Measurements from ENCODE around the gene MYBPC3.

Gene MYBPC3

GRCh38 chr11:47383071-47383470, 30.6 kb upstream of the MYBPC3 start:
- no peak for DNase-seq

- no peak for DNase-seq
Measured at GRCh38 chr11:47380078-47380477, 27.6 kb upstream of the MYBPC3 start.

GRCh38 chr11:47379317-47379716, 26.8 kb upstream of the MYBPC3 start:
- DNase-seq: no peak

- no peak for DNase-seq
Measured at GRCh38 chr11:47378836-47379170, 26.3 kb upstream of the MYBPC3 start.

GRCh38 chr11:47378010-47378835, 25.7 kb upstream of the MYBPC3 start, which contains the start of gene SPI1:
Gene SPI1 (minus strand): TSS chr11:47378547. CDS start chr11:47378353, 194 bp downstream.
- no peak for DNase-seq

- DNase-seq: no peak
Measured at GRCh38 chr11:47377571-47378009, 25.1 kb upstream of the MYBPC3 start.

GRCh38 chr11:47376525-47377371, 24.2 kb upstream of the MYBPC3 start:
- DNase-seq: no peak

GRCh38 chr11:47376107-47376524, 23.6 kb upstream of the MYBPC3 start:
- no peak for DNase-seq

- DNase-seq: no peak
Measured at GRCh38 chr11:47375546-47376085, 23.1 kb upstream of the MYBPC3 start.

- DNase-seq: no peak
Measured at GRCh38 chr11:47375020-47375419, 22.5 kb upstream of the MYBPC3 start.

GRCh38 chr11:47374720-47375019, 22.2 kb upstream of the MYBPC3 start:
- DNase-seq: no peak

- peak; percentile 55 to 87 (median 80) for DNase-seq
Measured at GRCh38 chr11:47373876-47374719, 21.6 kb upstream of the MYBPC3 start.

- DNase-seq: no peak
Measured at GRCh38 chr11:47372422-47372821, 19.9 kb upstream of the MYBPC3 start.

- no peak for DNase-seq
Measured at GRCh38 chr11:47369676-47370075, 17.2 kb upstream of the MYBPC3 start.

- DNase-seq: no peak
Measured at GRCh38 chr11:47366020-47366490, 13.6 kb upstream of the MYBPC3 start.

- DNase-seq: no peak
Measured at GRCh38 chr11:47361419-47361818, 8.9 kb upstream of the MYBPC3 start.

GRCh38 chr11:47360341-47360740, 7.8 kb upstream of the MYBPC3 start:
- no peak for DNase-seq

- no peak for DNase-seq
Measured at GRCh38 chr11:47359586-47359985, 7.1 kb upstream of the MYBPC3 start.

GRCh38 chr11:47359162-47359561, 6.7 kb upstream of the MYBPC3 start:
- no peak for DNase-seq

- DNase-seq: no peak
Measured at GRCh38 chr11:47358731-47359051, 6.2 kb upstream of the MYBPC3 start.

- no peak for DNase-seq
Measured at GRCh38 chr11:47357985-47358730, 5.7 kb upstream of the MYBPC3 start.

- no peak for DNase-seq
Measured at GRCh38 chr11:47356998-47357329, 4.5 kb upstream of the MYBPC3 start.

Measured in activated naive CD4-positive, alpha-beta T cell (primary cell).